ENCODE data around the gene DNAL1. TPM values are rescaled to one million over a fixed set of nuclear protein-coding genes. Genes with fewer than 3 reads are reported as not detected.
A peak's percentile ranks its signal among the peaks of the same experiment; 100 is the strongest.

Gene DNAL1
- total and polyA plus RNA-seq, 2 of the 13 experiments (the other 11 are each of a cell fraction or from before 2014, with no cell fraction given), result 1.4 to 13.3 TPM

DNA sequence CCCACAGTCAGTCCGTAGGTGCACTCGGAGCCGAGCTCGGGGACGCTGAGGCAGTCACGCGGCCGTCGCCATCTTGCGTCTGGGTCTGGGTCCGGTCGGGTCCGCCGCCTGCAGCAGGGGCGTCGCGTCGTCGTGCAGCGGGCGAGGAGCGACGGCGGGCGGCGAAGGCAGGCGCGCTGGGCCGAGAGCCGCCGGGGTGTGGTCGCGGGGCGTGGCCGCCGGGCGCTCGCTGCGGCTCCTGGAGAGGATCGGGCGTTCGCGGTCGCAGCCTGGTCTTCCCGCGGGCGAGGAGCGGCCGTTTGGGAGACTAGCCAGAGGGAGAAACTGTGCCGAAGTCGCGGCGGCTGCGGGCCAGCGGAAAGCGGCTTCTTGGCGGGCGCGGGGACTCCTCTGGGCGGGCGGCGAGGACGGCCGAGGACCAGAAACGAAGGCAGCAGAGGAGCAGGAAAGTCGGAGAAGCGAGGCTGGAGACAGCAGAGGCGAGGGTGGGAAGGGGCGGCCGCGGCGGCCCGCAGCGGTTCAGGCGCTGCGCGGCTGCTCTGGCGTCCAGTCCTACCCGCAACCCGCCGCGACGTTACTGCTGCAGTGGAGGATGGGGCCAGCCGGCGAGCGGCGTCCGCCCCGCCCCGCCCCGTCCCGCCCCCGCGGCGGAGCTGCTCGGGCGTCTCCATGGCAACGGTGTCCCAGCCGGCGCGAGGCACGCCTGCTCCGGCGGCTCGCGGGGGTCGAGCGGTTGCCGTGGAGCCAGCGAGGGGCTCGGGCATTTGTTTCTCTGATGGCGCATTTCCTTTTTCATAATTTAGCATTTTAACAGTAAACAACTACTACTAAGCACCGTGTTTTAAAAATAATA is 69.2 kb downstream of the DNAL1 start, which contains the start of gene PNMA1 (continued):
- TF ChIP-seq, protein P1, sequence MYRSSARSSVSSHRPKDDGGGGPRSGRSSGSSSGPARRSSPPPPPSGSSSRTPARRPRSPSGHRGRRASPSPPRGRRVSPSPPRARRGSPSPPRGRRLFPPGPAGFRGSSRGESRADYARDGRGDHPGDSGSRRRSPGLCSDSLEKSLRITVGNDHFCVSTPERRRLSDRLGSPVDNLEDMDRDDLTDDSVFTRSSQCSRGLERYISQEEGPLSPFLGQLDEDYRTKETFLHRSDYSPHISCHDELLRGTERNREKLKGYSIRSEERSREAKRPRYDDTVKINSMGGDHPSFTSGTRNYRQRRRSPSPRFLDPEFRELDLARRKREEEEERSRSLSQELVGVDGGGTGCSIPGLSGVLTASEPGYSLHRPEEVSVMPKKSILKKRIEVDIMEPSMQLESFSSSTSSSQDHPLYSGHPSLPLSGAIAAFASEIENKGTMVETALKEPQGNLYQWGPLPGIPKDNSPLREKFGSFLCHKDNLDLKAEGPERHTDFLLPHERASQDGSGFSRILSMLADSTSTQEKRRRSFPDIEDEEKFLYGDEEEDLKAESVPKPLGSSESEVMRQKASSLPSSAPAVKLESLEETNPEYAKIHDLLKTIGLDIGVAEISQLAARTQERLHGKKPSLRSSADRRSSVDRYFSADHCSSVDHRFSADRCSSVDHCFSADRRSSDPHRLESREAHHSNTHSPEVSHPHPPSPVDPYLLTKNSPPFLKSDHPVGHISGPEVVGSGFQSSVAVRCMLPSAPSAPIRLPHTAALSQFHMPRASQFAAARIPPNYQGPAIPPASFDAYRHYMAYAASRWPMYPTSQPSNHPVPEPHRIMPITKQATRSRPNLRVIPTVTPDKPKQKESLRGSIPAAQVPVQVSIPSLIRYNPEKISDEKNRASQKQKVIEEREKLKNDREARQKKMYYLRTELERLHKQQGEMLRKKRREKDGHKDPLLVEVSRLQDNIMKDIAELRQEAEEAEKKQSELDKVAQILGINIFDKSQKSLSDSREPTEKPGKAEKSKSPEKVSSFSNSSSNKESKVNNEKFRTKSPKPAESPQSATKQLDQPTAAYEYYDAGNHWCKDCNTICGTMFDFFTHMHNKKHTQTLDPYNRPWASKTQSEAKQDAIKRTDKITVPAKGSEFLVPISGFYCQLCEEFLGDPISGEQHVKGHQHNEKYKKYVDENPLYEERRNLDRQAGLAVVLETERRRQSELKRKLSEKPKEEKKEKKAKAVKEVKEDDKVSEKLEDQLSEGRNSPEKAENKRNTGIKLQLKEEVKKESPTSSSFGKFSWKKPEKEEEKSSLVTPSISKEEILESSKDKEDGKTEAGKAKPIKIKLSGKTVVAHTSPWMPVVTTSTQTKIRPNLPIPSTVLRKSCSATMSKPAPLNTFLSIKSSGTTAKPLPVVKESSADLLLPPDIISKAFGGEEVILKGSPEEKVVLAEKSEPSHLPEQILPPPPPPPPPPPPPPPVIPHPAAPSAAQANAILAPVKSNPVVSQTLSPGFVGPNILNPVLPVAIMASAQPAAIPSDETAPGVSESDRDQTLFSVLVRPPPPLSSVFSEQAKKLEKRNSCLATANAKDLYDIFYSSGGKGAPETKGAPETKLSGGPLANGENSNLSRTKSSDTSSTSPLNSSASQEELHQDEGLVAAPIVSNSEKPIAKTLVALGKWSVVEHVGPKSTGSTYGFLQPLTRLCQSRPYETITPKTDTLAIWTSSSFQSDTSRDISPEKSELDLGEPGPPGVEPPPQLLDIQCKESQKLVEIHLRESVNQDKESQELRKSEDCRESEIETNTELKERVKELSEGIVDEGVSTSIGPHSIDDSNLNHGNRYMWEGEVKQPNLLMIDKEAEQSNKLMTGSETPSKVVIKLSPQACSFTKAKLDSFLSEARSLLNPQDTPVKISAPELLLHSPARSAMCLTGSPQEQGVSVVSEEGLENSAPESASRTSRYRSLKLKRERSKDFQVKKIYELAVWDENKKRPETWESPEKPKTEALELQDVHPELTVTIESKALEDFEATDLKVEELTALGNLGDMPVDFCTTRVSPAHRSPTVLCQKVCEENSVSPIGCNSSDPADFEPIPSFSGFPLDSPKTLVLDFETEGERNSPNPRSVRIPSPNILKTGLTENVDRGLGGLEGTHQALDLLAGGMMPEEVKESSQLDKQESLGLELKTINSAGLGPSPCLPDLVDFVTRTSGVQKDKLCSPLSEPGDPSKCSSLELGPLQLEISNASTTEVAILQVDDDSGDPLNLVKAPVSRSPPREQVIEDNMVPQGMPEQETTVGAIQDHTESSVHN (CRISPR knock-in tag; IDR thresholded peaks at IDR 0.05), result no peak
- no peak for TF ChIP-seq ZFP1 (CRISPR knock-in tag; IDR thresholded peaks at IDR 0.05)
- no peak for TF ChIP-seq SP1 (IDR thresholded peaks at IDR 0.05)
- 0 out of 2 replicates have a peak, but pooled peaks have one; percentile 11 for TF ChIP-seq SP1 (CRISPR knock-in tag; IDR thresholded peaks at IDR 0.05)
- TF ChIP-seq CHD2 (IDR thresholded peaks at IDR 0.05; ENCODE audit: low read depth, low read length), result no peak
- TF ChIP-seq IKZF4 (CRISPR knock-in tag; IDR thresholded peaks at IDR 0.05; ENCODE audit: borderline replicate concordance, low read depth, not compliant biosample characterization), result peak; percentile 92
- no peak for TF ChIP-seq NFIC (IDR thresholded peaks at IDR 0.05; ENCODE audit: low read length)
- TF ChIP-seq KDM6A (CRISPR knock-in tag; IDR thresholded peaks at IDR 0.05; ENCODE audit: low read depth), result no peak
- no peak for TF ChIP-seq ARNT (IDR thresholded peaks at IDR 0.05)
- no peak for TF ChIP-seq RCOR2 (CRISPR knock-in tag; IDR thresholded peaks at IDR 0.05)
- no peak for TF ChIP-seq SOX6 (IDR thresholded peaks at IDR 0.05)
- no peak for TF ChIP-seq SOX6 (CRISPR knock-in tag; IDR thresholded peaks at IDR 0.05)
- no peak for TF ChIP-seq ZNF296 (CRISPR knock-in tag; conservative IDR thresholded peaks at IDR 0.05)
- peak; percentile 88 for TF ChIP-seq SKI (IDR thresholded peaks at IDR 0.05; ENCODE audit: partially characterized antibody)
- peak; percentile 68; the same call in 1 of the 2 replicates for TF ChIP-seq YEATS4 (CRISPR knock-in tag; IDR thresholded peaks at IDR 0.05; ENCODE audit: borderline replicate concordance)
- no peak for TF ChIP-seq SIN3B (IDR thresholded peaks at IDR 0.05; ENCODE audit: low read length)
- TF ChIP-seq, protein P2, sequence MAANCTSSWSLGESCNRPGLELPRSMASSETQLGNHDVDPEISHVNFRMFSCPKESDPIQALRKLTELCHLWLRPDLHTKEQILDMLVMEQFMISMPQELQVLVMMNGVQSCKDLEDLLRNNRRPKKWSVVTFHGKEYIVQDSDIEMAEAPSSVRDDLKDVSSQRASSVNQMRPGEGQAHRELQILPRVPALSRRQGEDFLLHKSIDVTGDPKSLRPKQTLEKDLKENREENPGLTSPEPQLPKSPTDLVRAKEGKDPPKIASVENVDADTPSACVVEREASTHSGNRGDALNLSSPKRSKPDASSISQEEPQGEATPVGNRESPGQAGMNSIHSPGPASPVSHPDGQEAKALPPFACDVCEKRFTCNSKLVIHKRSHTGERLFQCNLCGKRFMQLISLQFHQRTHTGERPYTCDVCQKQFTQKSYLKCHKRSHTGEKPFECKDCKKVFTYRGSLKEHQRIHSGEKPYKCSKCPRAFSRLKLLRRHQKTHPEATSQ (CRISPR knock-in tag; IDR thresholded peaks at IDR 0.05; ENCODE audit: borderline replicate concordance), result no peak
- no peak for TF ChIP-seq MIER2 (CRISPR knock-in tag; IDR thresholded peaks at IDR 0.05)
- peak; percentile 35; the same call in 1 of the 2 replicates for TF ChIP-seq MAZ (IDR thresholded peaks at IDR 0.05; ENCODE audit: borderline replicate concordance, low read depth, low read length)
- TF ChIP-seq MAZ (CRISPR knock-in tag; IDR thresholded peaks at IDR 0.05; ENCODE audit: low read depth), result peak; percentile 54
- TF ChIP-seq FOXO1 (CRISPR knock-in tag; IDR thresholded peaks at IDR 0.05), result no peak
- TF ChIP-seq BCL6 (CRISPR knock-in tag; IDR thresholded peaks at IDR 0.05), result no peak
- 0 out of 2 replicates have a peak, but pooled peaks have one; percentile 28 for TF ChIP-seq REPIN1 (CRISPR knock-in tag; IDR thresholded peaks at IDR 0.05; ENCODE audit: borderline replicate concordance, low read depth)

All from HepG2 (cell line).